Measurements from ENCODE around the gene MAL. TPM values are rescaled to one million over a fixed set of nuclear protein-coding genes. Genes with fewer than 3 reads are reported as not detected.

MAL gene
- total RNA-seq, 4 donors from 2014 or later = 469 to 1,903 (median 516) TPM

DNA sequence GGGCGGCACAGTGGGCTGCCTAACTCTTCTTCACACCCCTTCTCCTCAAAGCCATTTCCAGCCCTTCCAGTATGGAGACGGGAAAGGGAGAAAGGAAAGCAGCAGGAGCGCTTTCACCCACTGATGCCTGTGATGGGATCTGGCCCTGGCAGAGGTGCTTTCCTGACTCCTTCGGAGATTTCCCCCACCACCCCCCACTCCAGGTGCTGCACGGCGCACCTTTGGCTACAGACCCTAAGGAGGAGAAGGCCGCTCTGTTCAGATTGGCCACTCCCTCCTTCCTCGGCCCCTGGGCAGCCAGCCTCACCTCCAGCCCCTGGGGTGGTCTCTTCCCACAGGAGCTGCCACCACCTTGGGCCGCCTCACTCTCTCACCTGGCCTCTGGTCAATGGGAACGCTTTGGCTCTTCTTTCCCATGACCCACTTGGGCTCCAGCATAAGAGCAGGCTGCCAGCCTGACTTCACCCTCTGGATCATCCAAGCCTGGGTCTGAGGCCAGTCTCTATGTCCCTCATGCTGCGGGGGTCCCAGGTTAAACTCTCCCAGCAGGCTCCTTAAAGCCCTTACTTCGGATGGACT lies 18.4 kb upstream of the MAL start:
- Histone ChIP-seq H3K27ac (no peak overlapping the region), H3K36me3 (no peaks in the 10 kb centered on the region), H3K27me3 (peaks cover 0 to 8% (median 0%) of the 10 kb centered on the region in 4 donors), H3K4me1 (no peaks in the 10 kb centered on the region), H3K4me3 (no peak overlapping the region), H3K9me3 (no peaks in the 10 kb centered on the region)
- WGBS, 2 donors = 80 to 81% methylated on average over 7 to 11 of the region's 12 CpGs
- TF ChIP-seq POLR2A (IDR thresholded peaks at IDR 0.05) (no peak), CTCF (IDR thresholded peaks at IDR 0.05) (no peak)
- intact Hi-C loops (cut with DNase I) = no loop called here
- no peak for DNase-seq

DNA sequence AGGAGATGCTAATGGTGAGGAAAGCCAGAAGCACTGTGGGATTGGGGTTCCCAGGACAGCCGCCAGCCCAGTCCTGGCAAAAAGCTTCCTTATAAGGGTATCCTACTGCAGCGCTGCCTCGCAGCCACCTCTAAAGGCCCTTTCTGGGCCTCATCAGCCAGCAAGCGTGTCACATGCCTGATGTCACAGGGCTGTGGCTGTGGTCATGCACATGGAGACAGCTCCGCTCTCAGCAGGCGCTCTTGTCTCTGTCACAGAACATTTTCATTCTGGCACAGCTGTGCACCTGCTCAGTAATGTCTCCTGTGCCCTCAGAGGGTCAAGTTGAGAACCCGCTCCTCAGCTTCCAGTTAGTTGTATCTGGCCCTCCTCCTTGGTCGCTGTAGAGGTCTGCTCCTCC lies 17.7 kb upstream of the MAL start:
- Histone ChIP-seq H3K27me3 (peaks cover 0 to 8% (median 0%) of the 10 kb centered on the region in 4 donors), H3K27ac (no peak overlapping the region), H3K4me1 (no peaks in the 10 kb centered on the region), H3K9me3 (no peaks in the 10 kb centered on the region), H3K4me3 (no peak overlapping the region), H3K36me3 (no peaks in the 10 kb centered on the region)
- no peak for DNase-seq
- 75 to 80% methylated on average over 5 to 8 of the region's 8 CpGs for WGBS, 2 donors
- intact Hi-C loops (cut with DNase I) = no loop called here
- no peak for TF ChIP-seq POLR2A (IDR thresholded peaks at IDR 0.05)
- no peak for TF ChIP-seq CTCF (IDR thresholded peaks at IDR 0.05)

DNA sequence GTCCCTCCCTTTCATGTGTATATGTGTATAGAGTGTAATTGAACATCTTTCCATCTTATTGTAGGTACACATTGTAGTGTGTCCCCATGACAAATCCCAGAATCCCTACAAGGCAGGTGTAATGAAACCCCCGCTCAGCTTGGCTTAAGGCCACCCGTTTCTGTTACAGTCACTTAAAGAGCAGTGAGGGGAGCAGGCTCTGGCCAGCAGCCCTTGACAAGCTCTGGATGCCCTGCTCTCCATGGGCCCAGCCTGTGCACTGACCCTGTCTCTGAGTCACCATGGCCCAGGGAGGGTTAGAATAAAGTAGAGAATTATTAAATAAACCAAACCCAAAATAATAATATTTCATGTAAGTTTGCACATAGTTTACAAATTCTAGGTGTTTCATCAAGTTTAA lies 17.2 kb upstream of the MAL start:
- Histone ChIP-seq H3K36me3 (no peaks in the 10 kb centered on the region), H3K4me3 (no peak overlapping the region), H3K4me1 (no peaks in the 10 kb centered on the region), H3K27ac (no peak overlapping the region), H3K27me3 (peaks cover 0 to 8% (median 0%) of the 10 kb centered on the region in 4 donors), H3K9me3 (no peaks in the 10 kb centered on the region)
- intact Hi-C loops (cut with DNase I) = no loop called here
- TF ChIP-seq POLR2A (IDR thresholded peaks at IDR 0.05) (no peak), CTCF (IDR thresholded peaks at IDR 0.05) (no peak)
- DNase-seq = no peak
- WGBS, 2 donors = 86% methylated on average over 2 of the region's 2 CpGs; no CpG with 5 or more reads in 1 of the 2 donors

DNA sequence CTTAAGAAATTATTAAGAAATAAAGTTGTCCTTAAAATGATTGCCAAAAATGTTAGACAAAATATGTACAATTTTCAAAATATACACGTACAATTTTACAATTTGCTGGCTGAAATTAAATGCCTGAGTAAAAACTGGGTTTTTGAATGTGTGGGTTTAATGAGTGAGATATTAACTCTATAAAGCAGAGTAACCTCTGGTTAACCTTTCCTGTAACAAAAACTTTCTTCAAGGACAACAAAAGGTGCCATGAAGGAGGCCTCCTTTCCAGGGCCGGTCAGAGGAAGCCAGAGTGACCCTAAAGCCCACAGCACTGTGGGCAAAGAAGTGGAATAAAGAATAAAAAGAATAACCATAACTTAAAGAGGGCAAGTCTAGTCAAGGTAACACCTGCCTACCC lies 16.5 kb upstream of the MAL start:
- H3K36me3 ChIP-seq = no peaks in the 10 kb centered on the region
- DNase-seq = no peak
- WGBS, 2 donors = 73 to 80% methylated on average over 2 of the region's 2 CpGs
- peaks cover 0 to 8% (median 0%) of the 10 kb centered on the region in 4 donors for H3K27me3 ChIP-seq
- TF ChIP-seq POLR2A (IDR thresholded peaks at IDR 0.05) (no peak), CTCF (IDR thresholded peaks at IDR 0.05) (no peak)
- H3K9me3 ChIP-seq = no peaks in the 10 kb centered on the region
- no peak overlapping the region for H3K27ac ChIP-seq
- no peak overlapping the region for H3K4me3 ChIP-seq
- intact Hi-C loops (cut with DNase I) = no loop called here
- H3K4me1 ChIP-seq = no peaks in the 10 kb centered on the region

GRCh38 chr2:95009412-95009811 lies 16.1 kb upstream of the MAL start:
- DNase-seq = no peak
- H3K9me3 ChIP-seq = no peaks in the 10 kb centered on the region
- H3K27me3 ChIP-seq = peaks cover 0 to 5% (median 0%) of the 10 kb centered on the region in 4 donors
- H3K4me1 ChIP-seq = no peaks in the 10 kb centered on the region
- no peaks in the 10 kb centered on the region for H3K36me3 ChIP-seq
- intact Hi-C loops (cut with DNase I) = no loop called here
- WGBS, 2 donors = 80 to 84% methylated on average over 5 of the region's 5 CpGs
- H3K4me3 ChIP-seq = no peak overlapping the region
- H3K27ac ChIP-seq = no peak overlapping the region
- no peak for TF ChIP-seq POLR2A (IDR thresholded peaks at IDR 0.05)
- no peak for TF ChIP-seq CTCF (IDR thresholded peaks at IDR 0.05)

All from esophagus squamous epithelium (tissue), 5 donors.